Right atrium auricular region (tissue), 2 donors: ENCODE results near the gene ATG2B. TPM values are rescaled to one million over a fixed set of nuclear protein-coding genes. Genes with fewer than 3 reads are reported as not detected.

Source experiments
- DNase-seq: peaks from one replicate; pipeline ENCODE4 v3.0.0-alpha.2; 2019; ENCODE audit warnings: low spot score
- H3K27ac ChIP-seq, 2 donors: fragments of 200-600 bp; sonication (generic); 1 replicate in 1 of 2; 2 replicates in 1 of 2; pipeline ENCODE4 v1.5.1; 2016 to 2019
- H3K27me3 ChIP-seq, 2 donors: fragments of 200-600 bp; sonication (generic); one replicate each; pipeline versions ENCODE4 v1.5.1 to v1.6.0; 2017 to 2019
- H3K36me3 ChIP-seq: fragments of 200-600 bp; sonication (generic); one replicate; pipeline ENCODE4 v1.5.1; 2016
- H3K4me1 ChIP-seq, 2 donors: fragments of 200-600 bp; sonication (generic); one replicate each; pipeline versions ENCODE4 v1.5.1 to v1.6.0; 2017 to 2019
- H3K4me3 ChIP-seq, 2 donors: fragments of 200-600 bp; sonication (generic); 1 replicate in 1 of 2; 2 replicates in 1 of 2; pipeline ENCODE4 v1.5.1; 2017 to 2019; ENCODE audit warnings: mild to moderate bottlenecking in 1 of 2, moderate library complexity in 1 of 2
- H3K9me3 ChIP-seq, 2 donors: fragments of 200-600 bp; sonication (generic); one replicate each; pipeline ENCODE4 v1.5.1; 2019
- total RNA-seq, 2 donors: library from RNA; depleted of rRNA; stranded (reverse); fragments of >200 nt; gene quantifications; one replicate each; pipeline ENCODE4 v1.1.0, GENCODE V29; 2016
- TF ChIP-seq, protein P1 (sequence below), 2 donors: fragments of 200-600 bp; sonication (generic); IDR thresholded peaks; one replicate each; pipeline ENCODE4 v1.5.1; 2019; ENCODE audit warnings: antibody characterized with exemption in 2 of 2

The ATG2B gene, protein sequence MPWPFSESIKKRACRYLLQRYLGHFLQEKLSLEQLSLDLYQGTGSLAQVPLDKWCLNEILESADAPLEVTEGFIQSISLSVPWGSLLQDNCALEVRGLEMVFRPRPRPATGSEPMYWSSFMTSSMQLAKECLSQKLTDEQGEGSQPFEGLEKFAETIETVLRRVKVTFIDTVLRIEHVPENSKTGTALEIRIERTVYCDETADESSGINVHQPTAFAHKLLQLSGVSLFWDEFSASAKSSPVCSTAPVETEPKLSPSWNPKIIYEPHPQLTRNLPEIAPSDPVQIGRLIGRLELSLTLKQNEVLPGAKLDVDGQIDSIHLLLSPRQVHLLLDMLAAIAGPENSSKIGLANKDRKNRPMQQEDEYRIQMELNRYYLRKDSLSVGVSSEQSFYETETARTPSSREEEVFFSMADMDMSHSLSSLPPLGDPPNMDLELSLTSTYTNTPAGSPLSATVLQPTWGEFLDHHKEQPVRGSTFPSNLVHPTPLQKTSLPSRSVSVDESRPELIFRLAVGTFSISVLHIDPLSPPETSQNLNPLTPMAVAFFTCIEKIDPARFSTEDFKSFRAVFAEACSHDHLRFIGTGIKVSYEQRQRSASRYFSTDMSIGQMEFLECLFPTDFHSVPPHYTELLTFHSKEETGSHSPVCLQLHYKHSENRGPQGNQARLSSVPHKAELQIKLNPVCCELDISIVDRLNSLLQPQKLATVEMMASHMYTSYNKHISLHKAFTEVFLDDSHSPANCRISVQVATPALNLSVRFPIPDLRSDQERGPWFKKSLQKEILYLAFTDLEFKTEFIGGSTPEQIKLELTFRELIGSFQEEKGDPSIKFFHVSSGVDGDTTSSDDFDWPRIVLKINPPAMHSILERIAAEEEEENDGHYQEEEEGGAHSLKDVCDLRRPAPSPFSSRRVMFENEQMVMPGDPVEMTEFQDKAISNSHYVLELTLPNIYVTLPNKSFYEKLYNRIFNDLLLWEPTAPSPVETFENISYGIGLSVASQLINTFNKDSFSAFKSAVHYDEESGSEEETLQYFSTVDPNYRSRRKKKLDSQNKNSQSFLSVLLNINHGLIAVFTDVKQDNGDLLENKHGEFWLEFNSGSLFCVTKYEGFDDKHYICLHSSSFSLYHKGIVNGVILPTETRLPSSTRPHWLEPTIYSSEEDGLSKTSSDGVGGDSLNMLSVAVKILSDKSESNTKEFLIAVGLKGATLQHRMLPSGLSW (N-terminal part only)
- total RNA-seq, result 10 to 100 TPM; 15.1 to 16.2 TPM

GRCh38 chr14:96362965-96363750 is at the start of gene ATG2B, which contains the start of gene GSKIP:
Gene ATG2B (minus strand): TSS chr14:96363341. CDS start chr14:96362976, 365 bp downstream.
Gene GSKIP (plus strand): TSS chr14:96363526. CDS start chr14:96382248, 18,722 bp downstream.
- no peaks in the 10 kb centered on the region for H3K36me3 ChIP-seq
- TF ChIP-seq, protein P1, sequence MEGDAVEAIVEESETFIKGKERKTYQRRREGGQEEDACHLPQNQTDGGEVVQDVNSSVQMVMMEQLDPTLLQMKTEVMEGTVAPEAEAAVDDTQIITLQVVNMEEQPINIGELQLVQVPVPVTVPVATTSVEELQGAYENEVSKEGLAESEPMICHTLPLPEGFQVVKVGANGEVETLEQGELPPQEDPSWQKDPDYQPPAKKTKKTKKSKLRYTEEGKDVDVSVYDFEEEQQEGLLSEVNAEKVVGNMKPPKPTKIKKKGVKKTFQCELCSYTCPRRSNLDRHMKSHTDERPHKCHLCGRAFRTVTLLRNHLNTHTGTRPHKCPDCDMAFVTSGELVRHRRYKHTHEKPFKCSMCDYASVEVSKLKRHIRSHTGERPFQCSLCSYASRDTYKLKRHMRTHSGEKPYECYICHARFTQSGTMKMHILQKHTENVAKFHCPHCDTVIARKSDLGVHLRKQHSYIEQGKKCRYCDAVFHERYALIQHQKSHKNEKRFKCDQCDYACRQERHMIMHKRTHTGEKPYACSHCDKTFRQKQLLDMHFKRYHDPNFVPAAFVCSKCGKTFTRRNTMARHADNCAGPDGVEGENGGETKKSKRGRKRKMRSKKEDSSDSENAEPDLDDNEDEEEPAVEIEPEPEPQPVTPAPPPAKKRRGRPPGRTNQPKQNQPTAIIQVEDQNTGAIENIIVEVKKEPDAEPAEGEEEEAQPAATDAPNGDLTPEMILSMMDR (IDR thresholded peaks at IDR 0.05), result no peak
- peak; percentile 92 for DNase-seq
- H3K27me3 ChIP-seq, result no peaks in the 10 kb centered on the region
- H3K9me3 ChIP-seq, result no peaks in the 10 kb centered on the region
- H3K27ac ChIP-seq, result peak within 1 kb of the TSS; percentile 96 to 97
- H3K4me3 ChIP-seq, result peak within 1 kb of the TSS; percentile 99 to 100
- peaks cover 0 to 34% of the 10 kb centered on the region in 2 donors for H3K4me1 ChIP-seq

DNA sequence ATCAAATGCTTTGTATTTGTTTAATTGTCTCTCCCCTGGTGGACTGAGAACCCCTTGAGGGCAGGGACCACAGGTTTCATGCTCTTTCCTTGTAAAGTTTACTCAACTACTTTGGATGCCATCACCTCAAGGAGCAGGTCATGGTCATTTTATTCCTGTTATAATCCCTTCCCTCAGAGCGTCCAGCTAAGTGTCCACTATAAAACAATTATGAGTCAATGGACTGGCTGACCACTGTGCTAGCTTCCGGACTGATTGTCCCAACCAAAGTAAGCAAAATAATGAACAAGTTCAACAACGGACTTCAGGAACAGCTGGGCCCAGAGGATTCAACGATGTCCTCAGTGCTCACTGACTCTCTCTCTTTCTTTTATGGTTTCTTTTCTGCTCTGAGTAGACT is 47.0 kb upstream of the ATG2B start:
- no peaks in the 10 kb centered on the region for H3K36me3 ChIP-seq
- H3K27me3 ChIP-seq, result no peaks in the 10 kb centered on the region
- no peak for DNase-seq
- H3K27ac ChIP-seq, result no peak overlapping the region
- no peaks in the 10 kb centered on the region for H3K4me1 ChIP-seq
- TF ChIP-seq, protein P1 (IDR thresholded peaks at IDR 0.05), result no peak
- H3K4me3 ChIP-seq, result no peak overlapping the region
- no peaks in the 10 kb centered on the region for H3K9me3 ChIP-seq

DNA sequence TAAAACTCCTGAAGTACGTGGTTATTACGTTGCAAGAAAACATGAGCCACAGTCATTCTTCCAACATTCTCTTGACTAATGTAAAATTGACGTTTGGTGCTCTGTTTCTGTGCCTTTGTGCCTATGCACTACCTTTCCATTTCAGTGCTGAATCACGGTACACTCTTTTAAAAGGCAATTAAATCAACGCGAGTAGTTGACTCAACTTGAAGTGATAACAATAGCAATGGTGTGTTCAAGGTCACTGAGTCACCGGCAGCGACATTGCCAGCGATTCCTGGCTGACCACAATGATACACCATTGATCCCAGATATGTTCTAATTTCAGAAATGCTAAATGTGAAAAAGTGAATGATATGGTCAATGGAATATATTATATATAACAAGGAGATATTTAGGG is 46.6 kb upstream of the ATG2B start:
- TF ChIP-seq, protein P1 (IDR thresholded peaks at IDR 0.05), result no peak
- Histone ChIP-seq H3K27ac (no peak overlapping the region), H3K27me3 (no peaks in the 10 kb centered on the region), H3K36me3 (no peaks in the 10 kb centered on the region), H3K4me3 (no peak overlapping the region), H3K9me3 (no peaks in the 10 kb centered on the region), H3K4me1 (no peaks in the 10 kb centered on the region)
- DNase-seq, result no peak

- no peaks in the 10 kb centered on the region for H3K4me1 ChIP-seq
- H3K36me3 ChIP-seq, result no peaks in the 10 kb centered on the region
- no peaks in the 10 kb centered on the region for H3K27me3 ChIP-seq
- no peak for DNase-seq
- H3K27ac ChIP-seq, result no peak overlapping the region
- TF ChIP-seq, protein P1 (IDR thresholded peaks at IDR 0.05), result no peak
- H3K4me3 ChIP-seq, result no peak overlapping the region
- H3K9me3 ChIP-seq, result no peaks in the 10 kb centered on the region
Observed at GRCh38 chr14:96408608-96409007, 45.5 kb upstream of the ATG2B start.
